Measurements from ENCODE around the gene TNIP2. TPM values are rescaled to one million over a fixed set of nuclear protein-coding genes. Genes with fewer than 3 reads are reported as not detected.

TNIP2 gene
- total RNA-seq, 1 experiment from 2014 or later = 31.9 TPM

DNA sequence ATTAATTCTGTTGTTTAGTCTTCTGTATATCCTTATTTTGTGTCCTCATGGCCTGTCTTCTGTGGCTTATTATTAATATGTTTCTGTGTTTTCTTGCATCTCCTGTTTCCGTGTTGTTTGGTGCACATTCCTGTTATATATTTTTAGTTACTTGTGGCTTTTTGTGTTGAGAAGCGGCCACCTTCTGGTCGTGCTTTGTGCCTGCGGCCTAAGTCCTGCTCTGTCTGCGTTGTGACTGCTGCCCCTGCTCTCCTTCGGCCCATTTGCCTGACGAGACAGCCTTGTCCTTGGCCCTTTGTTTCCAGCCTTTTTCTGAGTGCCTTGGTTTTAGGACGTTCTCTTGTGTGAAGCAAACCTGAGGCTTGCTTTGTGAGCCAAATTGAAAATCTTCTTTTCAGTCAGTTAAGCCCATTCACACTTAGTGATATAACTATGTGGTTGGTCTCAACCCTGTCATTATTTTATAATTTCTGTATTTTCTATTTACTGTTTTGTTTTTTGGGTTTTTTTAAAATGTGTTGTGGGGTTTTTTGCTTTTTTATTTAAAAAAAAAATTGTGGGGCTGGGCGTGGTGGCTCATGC lies 43.8 kb downstream of the TNIP2 start:
- POLR2A ChIA-PET (ENCODE audit: low non-redundant PET) = no interaction called here
- intact Hi-C loops (cut with micrococcal nuclease; ENCODE audit: unreplicated experiment) = no loop called here
- peaks cover 15% of the 10 kb centered on the region for H3K36me3 ChIP-seq (ENCODE audit: insufficient read depth, low read length, poor library complexity, severe bottlenecking)

DNA sequence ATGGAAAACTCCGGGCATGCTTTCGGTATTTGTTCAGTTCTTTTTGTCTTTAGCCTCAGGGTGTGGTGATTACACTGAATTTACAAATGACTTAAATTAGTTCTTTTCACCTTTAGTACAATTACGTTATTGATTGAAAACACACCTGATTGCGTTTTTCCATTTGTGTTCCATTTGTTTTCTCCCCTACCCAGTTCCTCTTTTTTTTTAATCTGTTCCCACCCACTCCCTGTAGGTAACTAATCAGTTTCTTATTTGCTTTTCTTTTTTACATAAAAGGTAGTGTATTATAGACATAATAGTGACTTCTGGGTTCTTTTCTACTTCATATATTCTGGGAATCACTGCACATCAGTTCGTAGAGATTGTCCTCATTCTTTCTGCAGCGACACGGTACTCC lies 53.4 kb downstream of the TNIP2 start:
- intact Hi-C loops (cut with micrococcal nuclease; ENCODE audit: unreplicated experiment) = no loop called here
- BruUV-seq (replicated peaks) = no TSS peak
- no peaks in the 10 kb centered on the region for H3K9me3 ChIP-seq (ENCODE audit: low read depth, low read length, poor library complexity, severe bottlenecking)
- H3K36me3 ChIP-seq (ENCODE audit: insufficient read depth, low read length, poor library complexity, severe bottlenecking) = peaks cover 69% of the 10 kb centered on the region
- no peak overlapping the region for H3K4me3 ChIP-seq (ENCODE audit: low read depth, low read length, poor library complexity, severe bottlenecking)
- H3K27me3 ChIP-seq (replicated peaks; ENCODE audit: insufficient read depth, low read depth, low read length, poor library complexity) = no peaks in the 10 kb centered on the region
- H3K27ac ChIP-seq (ENCODE audit: low read depth, low read length, poor library complexity, severe bottlenecking) = no peak overlapping the region
- TF ChIP-seq, protein P1, sequence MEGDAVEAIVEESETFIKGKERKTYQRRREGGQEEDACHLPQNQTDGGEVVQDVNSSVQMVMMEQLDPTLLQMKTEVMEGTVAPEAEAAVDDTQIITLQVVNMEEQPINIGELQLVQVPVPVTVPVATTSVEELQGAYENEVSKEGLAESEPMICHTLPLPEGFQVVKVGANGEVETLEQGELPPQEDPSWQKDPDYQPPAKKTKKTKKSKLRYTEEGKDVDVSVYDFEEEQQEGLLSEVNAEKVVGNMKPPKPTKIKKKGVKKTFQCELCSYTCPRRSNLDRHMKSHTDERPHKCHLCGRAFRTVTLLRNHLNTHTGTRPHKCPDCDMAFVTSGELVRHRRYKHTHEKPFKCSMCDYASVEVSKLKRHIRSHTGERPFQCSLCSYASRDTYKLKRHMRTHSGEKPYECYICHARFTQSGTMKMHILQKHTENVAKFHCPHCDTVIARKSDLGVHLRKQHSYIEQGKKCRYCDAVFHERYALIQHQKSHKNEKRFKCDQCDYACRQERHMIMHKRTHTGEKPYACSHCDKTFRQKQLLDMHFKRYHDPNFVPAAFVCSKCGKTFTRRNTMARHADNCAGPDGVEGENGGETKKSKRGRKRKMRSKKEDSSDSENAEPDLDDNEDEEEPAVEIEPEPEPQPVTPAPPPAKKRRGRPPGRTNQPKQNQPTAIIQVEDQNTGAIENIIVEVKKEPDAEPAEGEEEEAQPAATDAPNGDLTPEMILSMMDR (conservative IDR thresholded peaks at IDR 0.05; ENCODE audit: low read depth, low read length) = no peak
- no peak for TF ChIP-seq EZH2 (IDR thresholded peaks at IDR 0.05; ENCODE audit: borderline replicate concordance, low read depth, low read length, poor library complexity, severe bottlenecking)
- CTCF ChIA-PET = no interaction called here
- no peak for DNase-seq (ENCODE audit: low spot score)
- POLR2A ChIA-PET (ENCODE audit: low non-redundant PET) = no interaction called here
- no peaks in the 10 kb centered on the region for H3K4me1 ChIP-seq (ENCODE audit: insufficient read depth, low read length, poor library complexity, severe bottlenecking)

More for the DNA sequence above, 43.8 kb downstream of the TNIP2 start:
- no peak for TF ChIP-seq EZH2 (IDR thresholded peaks at IDR 0.05; ENCODE audit: borderline replicate concordance, low read depth, low read length, poor library complexity, severe bottlenecking)
- TF ChIP-seq, protein P1 (conservative IDR thresholded peaks at IDR 0.05; ENCODE audit: low read depth, low read length) = peak; percentile 39
- no TSS peak for BruUV-seq (replicated peaks)
- peak; percentile 25 for DNase-seq (ENCODE audit: low spot score)
- CTCF ChIA-PET = no interaction called here
- H3K4me3 ChIP-seq (ENCODE audit: low read depth, low read length, poor library complexity, severe bottlenecking) = no peak overlapping the region
- no peaks in the 10 kb centered on the region for H3K9me3 ChIP-seq (ENCODE audit: low read depth, low read length, poor library complexity, severe bottlenecking)
- H3K27me3 ChIP-seq (replicated peaks; ENCODE audit: insufficient read depth, low read depth, low read length, poor library complexity) = no peaks in the 10 kb centered on the region
- H3K4me1 ChIP-seq (ENCODE audit: insufficient read depth, low read length, poor library complexity, severe bottlenecking) = no peaks in the 10 kb centered on the region
- H3K27ac ChIP-seq (ENCODE audit: low read depth, low read length, poor library complexity, severe bottlenecking) = no peak overlapping the region

DNA sequence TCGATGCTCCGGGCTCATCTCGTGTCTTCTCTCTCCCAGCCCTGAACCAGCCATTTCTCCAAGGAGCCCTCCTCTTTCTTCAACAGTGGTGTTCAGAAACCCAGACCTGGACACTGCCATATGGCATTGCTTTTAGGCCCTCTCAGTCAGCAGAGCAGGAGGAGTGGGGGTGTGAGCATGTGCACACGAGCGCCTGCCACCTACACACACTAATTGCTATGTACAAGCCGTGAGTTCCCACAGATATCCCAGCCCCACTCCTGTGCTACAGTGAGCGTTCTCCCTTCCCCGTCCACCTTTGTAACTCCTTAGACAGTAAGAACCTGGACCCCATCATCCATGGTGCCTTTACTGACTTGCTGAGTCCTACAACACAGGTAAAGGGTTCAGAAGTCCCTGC lies 53.8 kb downstream of the TNIP2 start:
- Histone ChIP-seq H3K4me1 (ENCODE audit: insufficient read depth, low read length, poor library complexity, severe bottlenecking) (no peaks in the 10 kb centered on the region), H3K36me3 (ENCODE audit: insufficient read depth, low read length, poor library complexity, severe bottlenecking) (peaks cover 73% of the 10 kb centered on the region), H3K27me3 (replicated peaks; ENCODE audit: insufficient read depth, low read depth, low read length, poor library complexity) (no peaks in the 10 kb centered on the region), H3K9me3 (ENCODE audit: low read depth, low read length, poor library complexity, severe bottlenecking) (no peaks in the 10 kb centered on the region), H3K27ac (ENCODE audit: low read depth, low read length, poor library complexity, severe bottlenecking) (no peak overlapping the region), H3K4me3 (ENCODE audit: low read depth, low read length, poor library complexity, severe bottlenecking) (no peak overlapping the region)
- ChIA-PET POLR2A (ENCODE audit: low non-redundant PET) (no interaction called here), CTCF (no interaction called here)
- no TSS peak for BruUV-seq (replicated peaks)
- TF ChIP-seq EZH2 (IDR thresholded peaks at IDR 0.05; ENCODE audit: borderline replicate concordance, low read depth, low read length, poor library complexity, severe bottlenecking) = no peak
- TF ChIP-seq, protein P1 (conservative IDR thresholded peaks at IDR 0.05; ENCODE audit: low read depth, low read length) = no peak
- no peak for DNase-seq (ENCODE audit: low spot score)
- intact Hi-C loops (cut with micrococcal nuclease; ENCODE audit: unreplicated experiment) = no loop called here

All from A673 (cell line).